ENCODE results near the gene ANXA3.

ANXA3 gene

GRCh38 chr4:78613522-78614321 is 62.2 kb downstream of the ANXA3 start:
- DNase-seq, result no peak

GRCh38 chr4:78616046-78616498 is 64.5 kb downstream of the ANXA3 start:
- no peak for DNase-seq

DNA sequence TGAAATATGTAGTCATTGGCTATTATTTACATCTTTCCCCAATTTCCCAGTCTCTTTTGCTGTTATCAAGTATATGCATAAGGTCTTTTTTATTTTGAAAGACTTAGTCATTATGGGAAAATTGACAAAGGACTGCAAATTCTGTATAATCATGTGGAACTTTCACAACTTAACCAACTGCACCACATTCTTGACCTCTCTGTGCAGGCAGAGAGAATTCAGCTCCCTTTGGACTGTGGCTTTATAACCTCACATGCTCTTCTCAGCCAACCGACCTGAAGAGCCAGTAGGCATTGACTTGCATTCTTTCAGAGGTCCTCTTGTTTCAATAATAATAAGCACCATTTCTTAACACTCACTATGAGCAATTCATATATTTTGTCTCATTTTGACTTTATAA is 66.9 kb downstream of the ANXA3 start:
- DNase-seq, result no peak

DNA sequence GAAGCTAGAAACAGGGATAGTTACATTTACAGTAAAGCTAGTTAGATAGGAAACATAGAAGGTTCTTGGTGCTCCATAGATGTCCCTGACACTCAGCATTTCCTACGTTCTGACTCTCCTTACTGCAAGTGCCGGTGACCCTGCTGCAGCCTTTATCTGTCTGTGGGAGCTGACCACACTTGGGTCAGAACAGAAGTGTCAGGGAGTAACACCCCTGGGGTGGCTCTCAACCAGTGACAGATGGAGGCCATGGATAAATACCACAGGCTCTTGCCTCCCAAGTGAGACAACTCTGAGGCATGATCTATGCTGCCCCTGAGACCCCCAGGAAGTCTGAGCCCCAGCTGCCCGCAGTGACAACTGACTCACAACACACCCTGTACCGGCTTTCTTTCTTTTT is 69.8 kb downstream of the ANXA3 start:
- DNase-seq, result no peak

DNA sequence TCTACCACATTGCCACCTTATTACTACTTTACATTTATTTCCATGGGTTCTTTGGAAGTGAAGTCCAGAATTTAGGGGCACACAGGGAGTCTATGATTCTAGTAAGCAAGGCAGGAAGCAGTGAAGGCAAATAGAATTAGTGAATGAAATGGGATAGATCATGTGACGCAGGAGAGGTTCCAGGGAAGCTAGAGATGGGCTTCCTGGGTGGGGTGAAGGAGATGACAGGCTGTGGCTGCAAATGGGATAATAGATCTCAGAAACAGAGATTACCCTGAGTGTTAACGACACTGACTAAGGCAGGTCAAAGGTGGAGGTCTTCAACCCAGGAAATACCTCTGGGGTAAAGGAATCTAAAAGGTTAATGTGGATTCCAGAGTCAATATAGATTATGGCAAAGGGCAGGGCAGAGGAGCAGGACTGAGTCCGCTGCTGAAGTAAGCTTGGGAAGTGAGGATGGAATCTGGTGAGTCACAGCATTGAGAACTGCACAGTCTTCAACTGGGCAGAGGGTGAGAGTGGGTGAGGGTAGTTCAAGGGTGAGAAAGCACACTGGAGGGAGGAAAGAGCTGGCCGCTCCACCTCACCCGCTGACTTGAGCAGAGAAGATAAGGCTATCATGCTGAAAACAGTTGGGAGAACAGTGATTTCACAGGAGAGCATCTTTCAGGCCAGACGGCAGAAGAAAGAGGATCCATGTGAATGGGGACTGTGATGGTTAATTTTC is 70.8 kb downstream of the ANXA3 start:
- DNase-seq, result no peak

GRCh38 chr4:78624048-78624447 is 72.5 kb downstream of the ANXA3 start:
- no peak for DNase-seq

GRCh38 chr4:78625073-78625472 is 73.5 kb downstream of the ANXA3 start:
- DNase-seq, result no peak

GRCh38 chr4:78627046-78627965 is 75.7 kb downstream of the ANXA3 start:
- no peak for DNase-seq

- DNase-seq, result no peak
Measured at GRCh38 chr4:78627966-78628678, 76.6 kb downstream of the ANXA3 start.

- DNase-seq, result no peak
Measured at GRCh38 chr4:78629991-78630541, 78.5 kb downstream of the ANXA3 start.

DNA sequence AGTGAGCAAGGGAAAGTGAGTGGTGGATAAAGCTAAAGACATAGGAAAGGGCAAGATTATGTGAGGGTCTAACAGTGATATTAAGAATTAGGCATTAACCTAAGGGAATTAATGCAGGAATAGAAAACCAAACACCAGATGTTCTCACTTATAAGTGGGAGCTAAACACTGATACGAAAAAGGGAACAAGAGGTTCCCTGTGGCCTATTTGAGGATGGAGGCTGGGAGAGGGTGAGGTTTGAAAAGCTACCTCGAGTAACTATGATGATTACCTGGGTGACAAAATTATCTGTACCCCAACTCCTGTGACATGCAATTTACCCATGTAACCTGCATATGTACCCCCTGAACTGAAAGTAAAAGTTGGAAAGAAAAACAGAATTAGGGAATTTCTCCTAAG is 79.0 kb downstream of the ANXA3 start:
- no peak for DNase-seq

DNA sequence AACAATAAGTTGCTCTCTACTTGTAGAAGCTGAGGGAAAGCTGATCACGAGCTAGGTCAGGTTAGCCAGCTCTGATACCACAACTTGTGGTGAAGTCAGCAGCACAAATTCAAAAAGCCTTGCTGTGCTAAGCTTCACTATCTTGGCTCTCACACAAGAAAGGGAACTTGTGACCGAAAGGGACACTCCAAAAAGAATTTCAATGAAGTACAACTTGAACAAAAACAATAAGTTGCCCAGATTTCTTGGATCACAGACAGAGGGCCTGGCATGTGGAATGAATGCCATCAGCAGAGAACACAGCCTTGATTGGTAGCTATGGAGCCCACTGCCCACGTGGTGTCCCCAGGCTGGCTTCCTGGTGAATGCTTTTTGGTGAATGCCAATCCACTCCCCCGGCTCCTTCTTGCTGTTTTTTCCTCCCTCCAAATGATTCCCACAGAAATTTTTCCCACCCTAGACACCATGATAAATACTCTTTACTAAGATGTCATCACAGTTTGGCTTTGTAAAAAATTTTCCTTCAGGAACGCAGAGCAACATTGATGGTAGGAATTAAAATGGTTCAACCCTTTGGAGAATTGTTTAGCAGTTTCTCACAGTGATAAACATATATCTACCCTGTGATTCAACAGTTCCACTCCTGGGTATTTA is 82.6 kb downstream of the ANXA3 start:
- no peak for DNase-seq

GRCh38 chr4:78638337-78639172 is 87.0 kb downstream of the ANXA3 start:
- DNase-seq, result no peak

DNA sequence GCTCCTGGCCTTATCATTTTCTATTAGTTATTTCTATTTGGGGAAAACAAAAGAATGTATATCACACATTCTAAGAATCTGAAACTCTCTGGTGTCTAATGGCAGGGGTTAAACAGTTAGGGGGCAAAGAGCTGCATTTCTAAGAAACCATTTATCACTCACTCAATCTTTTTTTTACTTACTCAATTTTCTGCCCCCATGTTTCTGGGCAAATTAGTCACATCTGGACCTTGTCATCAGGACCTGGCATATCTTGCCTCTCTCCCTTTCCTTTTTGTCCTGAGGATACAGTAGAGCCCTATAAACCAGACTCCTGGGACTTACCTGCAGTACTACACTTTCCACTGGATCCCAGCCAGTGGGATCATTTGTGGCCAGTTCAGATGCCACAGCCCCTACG is 89.1 kb downstream of the ANXA3 start:
- no peak for DNase-seq

DNA sequence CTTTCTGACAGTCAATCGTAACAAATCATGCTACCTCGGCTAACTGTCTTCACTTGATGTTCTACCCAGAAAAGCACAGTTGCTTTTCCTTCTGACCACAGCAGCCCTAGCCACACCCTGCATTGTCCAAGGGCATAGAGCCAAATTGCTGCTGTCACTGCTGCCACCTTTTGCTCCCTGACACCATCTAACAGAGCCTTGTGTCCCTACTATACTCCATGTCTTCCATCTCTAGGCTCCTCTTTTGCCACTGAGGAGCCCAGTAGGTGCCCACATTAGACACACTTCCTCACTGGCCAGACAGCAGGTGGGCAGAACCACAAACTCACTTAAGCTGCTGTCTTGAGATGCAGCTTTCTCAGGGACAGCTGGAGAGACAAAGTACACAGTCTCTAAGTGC is 91.4 kb downstream of the ANXA3 start:
- no peak for DNase-seq

- DNase-seq, result no peak
Measured at GRCh38 chr4:78644063-78644691, 92.6 kb downstream of the ANXA3 start.

DNA sequence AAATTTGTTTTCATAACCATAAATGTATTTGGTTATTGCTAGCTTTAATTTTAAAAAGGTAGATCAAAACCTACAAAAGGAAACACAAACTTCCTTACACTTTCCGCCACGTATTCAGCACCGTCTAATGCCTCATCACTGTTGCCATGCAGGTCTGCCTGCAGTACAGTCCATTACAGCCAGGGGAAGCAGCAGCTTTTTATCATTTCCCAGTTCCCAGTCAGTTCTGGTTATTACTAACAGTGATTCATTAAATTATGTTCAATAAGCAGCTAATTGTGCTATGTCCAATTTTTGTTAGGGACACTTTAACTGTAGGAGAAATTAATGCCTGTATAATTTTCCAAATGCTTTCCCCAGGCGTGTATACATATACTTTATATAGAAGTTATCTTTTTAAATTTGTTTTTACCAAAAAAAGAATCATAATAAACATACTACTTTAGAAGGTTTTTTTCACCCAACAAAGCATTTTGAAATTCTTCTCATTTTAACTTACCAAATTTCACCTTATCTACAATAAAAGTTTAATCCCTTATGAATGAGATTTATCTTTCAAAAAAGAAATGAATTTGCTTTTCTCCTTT is 93.3 kb downstream of the ANXA3 start:
- no peak for DNase-seq

GRCh38 chr4:78645853-78646757 is 94.5 kb downstream of the ANXA3 start:
- no peak for DNase-seq

- DNase-seq, result no peak
Measured at GRCh38 chr4:78647272-78647671, 95.7 kb downstream of the ANXA3 start.
